Measurements from ENCODE around the gene E4F1.
"Not testable (repeated sequence)": the region's sequence is repeated elsewhere in the genome, so short reads cannot be mapped to it uniquely, and the experiment has no call there.

Gene E4F1

GRCh38 chr16:2189252-2189893 is 34.0 kb upstream of the E4F1 start:
- no peak for DNase-seq (ENCODE audit: low spot score)

- no peak for DNase-seq (ENCODE audit: low spot score)
Observed at GRCh38 chr16:2190002-2190658, 33.3 kb upstream of the E4F1 start.

- no peak for DNase-seq (ENCODE audit: low spot score)
Observed at GRCh38 chr16:2190659-2191445, 32.5 kb upstream of the E4F1 start.

GRCh38 chr16:2191446-2191706 is 32.0 kb upstream of the E4F1 start:
- no peak for DNase-seq (ENCODE audit: low spot score)

- DNase-seq (ENCODE audit: low spot score), result no peak
Observed at GRCh38 chr16:2194166-2194834, 29.1 kb upstream of the E4F1 start.

GRCh38 chr16:2194852-2195321 is 28.5 kb upstream of the E4F1 start:
- peak; percentile 31 for DNase-seq (ENCODE audit: low spot score)

GRCh38 chr16:2195322-2196161 is 27.8 kb upstream of the E4F1 start:
- DNase-seq (ENCODE audit: low spot score), result no peak

- peak; percentile 40 for DNase-seq (ENCODE audit: low spot score)
Observed at GRCh38 chr16:2196162-2196980, 27.0 kb upstream of the E4F1 start, which contains the start of gene CASKIN1. Gene CASKIN1, minus strand, starts transcription at chr16:2196605. Its CDS starts 173 bp downstream, at chr16:2196432.

- DNase-seq (ENCODE audit: low spot score), result no peak
Observed at GRCh38 chr16:2196981-2197511, 26.3 kb upstream of the E4F1 start.

GRCh38 chr16:2197765-2198164 is 25.6 kb upstream of the E4F1 start:
- no peak for DNase-seq (ENCODE audit: low spot score)

- no peak for DNase-seq (ENCODE audit: low spot score)
Observed at GRCh38 chr16:2198283-2198682, 25.1 kb upstream of the E4F1 start.

GRCh38 chr16:2199095-2199494 is 24.3 kb upstream of the E4F1 start:
- no peak for DNase-seq (ENCODE audit: low spot score)

GRCh38 chr16:2199621-2200139 is 23.7 kb upstream of the E4F1 start:
- DNase-seq (ENCODE audit: low spot score), result no peak

- DNase-seq (ENCODE audit: low spot score), result no peak
Observed at GRCh38 chr16:2200313-2200712, 23.1 kb upstream of the E4F1 start.

- DNase-seq (ENCODE audit: low spot score), result not testable (repeated sequence)
Observed at GRCh38 chr16:2203119-2203688, 20.2 kb upstream of the E4F1 start.

- no peak for DNase-seq (ENCODE audit: low spot score)
Observed at GRCh38 chr16:2204416-2205103, 18.8 kb upstream of the E4F1 start.

GRCh38 chr16:2205104-2205966 is 18.1 kb upstream of the E4F1 start, which contains the start of gene MLST8:
Gene MLST8, plus strand, starts transcription at chr16:2205454. Its CDS starts 632 bp downstream, at chr16:2206086.
- peak; percentile 99 for DNase-seq (ENCODE audit: low spot score)

- DNase-seq (ENCODE audit: low spot score), result no peak
Observed at GRCh38 chr16:2205967-2206313, 17.5 kb upstream of the E4F1 start.

Measured in AG08395 (cell line).